Ovary (tissue), 3 donors: Measurements from ENCODE around the gene FAM107B.

Experiments used
- EP300 ChIP-seq: sonication (generic); formaldehyde crosslinking; IDR thresholded peaks from one replicate; pipeline ENCODE4 v1.6.1; 2017; ENCODE audit warnings: antibody characterized with exemption
- POLR2A ChIP-seq: fragments of 450-650 bp; IDR thresholded peaks from one replicate; pipeline ENCODE4 v1.6.1; 2017; ENCODE audit warnings: antibody characterized with exemption, mild to moderate bottlenecking, moderate library complexity
- TF ChIP-seq, protein P1 (sequence below), 3 donors: fragments of 450-650 bp in 2 of 3; fragments of 200-600 bp in 1 of 3; IDR thresholded peaks; one replicate each; pipeline versions ENCODE4 v1.5.1 to v1.8.0; 2016 to 2022; ENCODE audit warnings: antibody characterized with exemption in 3 of 3, mild to moderate bottlenecking in 1 of 3
- donor health status: DM: no; HTN: no; CAD: no.

DNA sequence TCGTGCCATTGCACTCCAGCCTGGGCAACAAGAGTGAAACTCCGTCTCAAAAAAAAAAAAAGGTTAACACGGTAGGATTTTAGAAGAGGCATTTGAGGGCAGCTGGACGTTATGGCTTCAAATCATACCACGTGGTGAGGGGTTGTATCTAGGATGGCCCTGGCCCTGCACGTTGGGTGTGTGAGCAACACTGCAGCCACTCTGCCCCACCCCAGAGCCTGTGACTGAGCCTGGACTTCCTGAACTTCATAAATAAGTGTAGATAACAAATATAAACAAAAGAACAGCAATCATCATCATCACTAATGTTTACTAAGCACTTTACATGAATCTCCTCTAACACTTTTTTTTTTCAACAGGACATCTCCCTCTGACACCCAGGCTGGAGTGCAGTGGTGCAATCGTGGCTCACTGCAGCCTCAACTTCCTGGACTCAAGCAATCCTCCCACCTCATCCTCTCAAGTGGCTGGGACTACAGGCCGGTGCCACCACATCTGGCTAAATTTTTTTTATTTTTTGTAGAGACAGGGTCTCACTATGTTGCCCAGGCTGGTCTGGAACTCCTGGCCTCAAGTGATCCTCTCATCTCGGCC is 274.4 kb downstream of the FAM107B start:
- TF ChIP-seq, protein P1, sequence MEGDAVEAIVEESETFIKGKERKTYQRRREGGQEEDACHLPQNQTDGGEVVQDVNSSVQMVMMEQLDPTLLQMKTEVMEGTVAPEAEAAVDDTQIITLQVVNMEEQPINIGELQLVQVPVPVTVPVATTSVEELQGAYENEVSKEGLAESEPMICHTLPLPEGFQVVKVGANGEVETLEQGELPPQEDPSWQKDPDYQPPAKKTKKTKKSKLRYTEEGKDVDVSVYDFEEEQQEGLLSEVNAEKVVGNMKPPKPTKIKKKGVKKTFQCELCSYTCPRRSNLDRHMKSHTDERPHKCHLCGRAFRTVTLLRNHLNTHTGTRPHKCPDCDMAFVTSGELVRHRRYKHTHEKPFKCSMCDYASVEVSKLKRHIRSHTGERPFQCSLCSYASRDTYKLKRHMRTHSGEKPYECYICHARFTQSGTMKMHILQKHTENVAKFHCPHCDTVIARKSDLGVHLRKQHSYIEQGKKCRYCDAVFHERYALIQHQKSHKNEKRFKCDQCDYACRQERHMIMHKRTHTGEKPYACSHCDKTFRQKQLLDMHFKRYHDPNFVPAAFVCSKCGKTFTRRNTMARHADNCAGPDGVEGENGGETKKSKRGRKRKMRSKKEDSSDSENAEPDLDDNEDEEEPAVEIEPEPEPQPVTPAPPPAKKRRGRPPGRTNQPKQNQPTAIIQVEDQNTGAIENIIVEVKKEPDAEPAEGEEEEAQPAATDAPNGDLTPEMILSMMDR (IDR thresholded peaks at IDR 0.05): no peak
- no peak for TF ChIP-seq EP300
- TF ChIP-seq POLR2A: no peak
